DMS 273 treated with DMSO at 0.1 percent for 48 hours (cell line): ENCODE measurements around the gene TMEM127.

ENCODE experiments used
- DNase-seq: peaks from one replicate; lab custom pipeline; 2025; lab: John Stamatoyannopoulos, UW

TMEM127 gene

GRCh38 chr2:96204836-96205624, 60.8 kb downstream of the TMEM127 start:
- no peak for DNase-seq

GRCh38 chr2:96203130-96204028, 62.4 kb downstream of the TMEM127 start:
- DNase-seq: no peak

- DNase-seq: no peak
These were observed 63.5 kb downstream of the TMEM127 start for GRCh38 chr2:96202152-96202854.

- DNase-seq: no peak
These were observed 64.5 kb downstream of the TMEM127 start for GRCh38 chr2:96201338-96201737.

GRCh38 chr2:96198921-96199320, 66.9 kb downstream of the TMEM127 start:
- no peak for DNase-seq
